Heart left ventricle (tissue), 13 donors: Measurements from ENCODE around the gene KIAA0753.

Source experiments
- POLR2A ChIP-seq, 2 donors: fragments of 450-650 bp; IDR thresholded peaks; one replicate each; pipeline ENCODE4 v1.6.1; 2017; ENCODE audit warnings: antibody characterized with exemption in 2 of 2, mild to moderate bottlenecking in 2 of 2, moderate library complexity in 2 of 2
- TF ChIP-seq, protein P1 (sequence below), 12 donors: fragments of 200-600 bp; sonication (generic) in 4 of 12; IDR thresholded peaks; one replicate each; pipeline versions ENCODE4 v1.5.0 to v1.8.0; 2018 to 2022; ENCODE audit warnings: antibody characterized with exemption in 12 of 12, mild to moderate bottlenecking in 5 of 12
- donor health status: ischemic (EF 13 %, LVEDD 7.1; RV severe dilation, severe dysfunction).
- donor health status: DM: no; HTN: yes; CAD: no.
- donor health status: DM: no; HTN: no; CAD: no.
- donor health status: ischemic (EF 25% LVEDD 6.9; RV normal size, moderate dysfunction).
- donor health status: ischemic (EF 25% LVEDD 5.7; RV mildly dilated, moderate dysfunction).
- donor health status: ischemic (EF 35%, LVEDD 5.7; RV mildly dilated, moderate dysfunction).
- donor health status: nonischemic (EF 11% LVEDD 7.7; RV severe dilation, severe dysfunction).
- donor health status: DM: yes; HTN: yes; CAD: no.
- donor health status: PGD.
- donor health status: ischemic (EF 29% LVEDD 5.4; RV normal size, mild dysfunction).
- donor health status: nonischemic (EF 23%, LVEDD 6.1; RV moderate dilation, normal function).

DNA sequence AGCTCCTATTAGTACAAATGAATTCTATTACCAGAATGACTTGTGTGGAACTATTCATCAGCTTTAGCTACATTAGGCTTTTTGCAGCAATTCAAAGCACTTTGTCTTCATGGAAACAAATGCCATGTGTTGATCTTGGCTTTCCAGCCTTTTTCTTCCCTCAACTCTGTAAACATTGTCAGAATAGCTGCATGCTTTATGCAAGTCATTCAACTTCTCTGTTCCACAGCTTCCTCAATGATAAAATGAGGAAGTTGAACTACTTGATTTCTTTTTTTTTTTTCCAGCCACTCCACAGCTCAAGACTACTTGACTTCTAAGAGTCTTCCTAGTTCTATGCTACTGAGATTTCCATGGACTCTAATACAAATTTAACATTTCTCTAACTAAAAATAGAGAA lies 41.1 kb downstream of the KIAA0753 start:
- TF ChIP-seq, protein P1, sequence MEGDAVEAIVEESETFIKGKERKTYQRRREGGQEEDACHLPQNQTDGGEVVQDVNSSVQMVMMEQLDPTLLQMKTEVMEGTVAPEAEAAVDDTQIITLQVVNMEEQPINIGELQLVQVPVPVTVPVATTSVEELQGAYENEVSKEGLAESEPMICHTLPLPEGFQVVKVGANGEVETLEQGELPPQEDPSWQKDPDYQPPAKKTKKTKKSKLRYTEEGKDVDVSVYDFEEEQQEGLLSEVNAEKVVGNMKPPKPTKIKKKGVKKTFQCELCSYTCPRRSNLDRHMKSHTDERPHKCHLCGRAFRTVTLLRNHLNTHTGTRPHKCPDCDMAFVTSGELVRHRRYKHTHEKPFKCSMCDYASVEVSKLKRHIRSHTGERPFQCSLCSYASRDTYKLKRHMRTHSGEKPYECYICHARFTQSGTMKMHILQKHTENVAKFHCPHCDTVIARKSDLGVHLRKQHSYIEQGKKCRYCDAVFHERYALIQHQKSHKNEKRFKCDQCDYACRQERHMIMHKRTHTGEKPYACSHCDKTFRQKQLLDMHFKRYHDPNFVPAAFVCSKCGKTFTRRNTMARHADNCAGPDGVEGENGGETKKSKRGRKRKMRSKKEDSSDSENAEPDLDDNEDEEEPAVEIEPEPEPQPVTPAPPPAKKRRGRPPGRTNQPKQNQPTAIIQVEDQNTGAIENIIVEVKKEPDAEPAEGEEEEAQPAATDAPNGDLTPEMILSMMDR (IDR thresholded peaks at IDR 0.05) = no peak
- TF ChIP-seq POLR2A (IDR thresholded peaks at IDR 0.05) = no peak
